HG03066 (cell line): ENCODE results near the gene TTC17.
"Not testable (repeated sequence)": the region's sequence is repeated elsewhere in the genome, so short reads cannot be mapped to it uniquely, and the experiment has no call there.

Experiments used
- ATAC-seq: cut with Tn5 transposase; IDR thresholded peaks from one replicate; pipeline ENCODE4 v1.9.1; 2021; ENCODE audit warnings: low read depth; ENCODE audit not compliant: unreplicated experiment

TTC17 gene

DNA sequence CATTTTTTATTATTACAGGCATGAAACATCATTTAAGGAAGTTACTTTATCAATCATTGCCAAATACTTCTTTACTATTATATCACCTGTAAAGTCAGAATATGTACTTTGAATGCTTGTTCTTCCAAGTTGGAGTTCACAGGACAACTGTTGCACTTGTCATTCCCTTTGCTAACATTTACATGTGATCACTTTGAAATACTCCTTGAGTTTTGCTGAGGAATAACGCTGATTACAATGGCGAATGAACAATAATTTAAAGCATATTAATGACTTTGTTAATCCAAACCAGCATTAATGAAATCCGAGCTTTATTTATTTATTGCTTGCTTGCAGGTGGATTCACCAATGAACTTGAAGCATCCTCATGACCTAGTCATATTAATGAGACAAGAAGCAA, 20.2 kb downstream of the TTC17 start:
- no peak for ATAC-seq

DNA sequence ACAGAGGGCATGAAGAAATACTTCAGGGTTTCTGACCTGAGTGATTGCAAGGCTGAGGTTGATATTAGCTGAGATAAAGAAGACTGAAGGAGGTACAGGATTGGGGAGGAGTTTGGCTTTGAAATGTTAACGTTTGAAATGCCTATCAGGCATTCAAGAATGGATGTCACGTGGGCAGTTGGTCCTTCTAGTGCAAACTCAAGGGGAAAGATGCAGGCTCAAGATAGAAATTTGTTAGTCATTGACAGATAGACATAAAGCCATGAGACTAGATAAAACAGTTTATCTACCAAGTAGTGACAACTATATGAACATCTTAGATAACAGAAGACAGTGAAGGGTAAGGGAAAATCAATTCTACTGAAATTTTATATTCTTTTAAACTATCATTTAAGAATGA, 23.1 kb downstream of the TTC17 start:
- no peak for ATAC-seq

DNA sequence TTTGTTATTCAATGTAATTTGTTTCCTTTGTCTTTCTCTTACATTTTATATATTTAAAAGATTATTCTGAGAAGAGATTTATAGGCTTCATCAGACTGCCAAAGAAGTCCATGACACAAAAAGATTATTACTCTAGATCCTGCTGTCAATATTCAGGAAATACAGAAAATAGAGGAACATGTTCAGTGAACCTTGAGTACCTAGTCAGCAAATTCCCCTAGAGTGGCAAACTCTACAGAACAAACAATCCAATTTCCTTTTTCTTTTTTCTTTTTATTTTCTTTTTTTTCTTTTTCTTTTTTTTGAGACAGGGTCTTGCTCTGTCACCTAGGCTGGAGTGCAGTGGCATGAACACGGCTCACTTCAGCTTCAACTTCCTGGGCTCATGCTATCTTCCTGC, 23.9 kb downstream of the TTC17 start:
- ATAC-seq = no peak

DNA sequence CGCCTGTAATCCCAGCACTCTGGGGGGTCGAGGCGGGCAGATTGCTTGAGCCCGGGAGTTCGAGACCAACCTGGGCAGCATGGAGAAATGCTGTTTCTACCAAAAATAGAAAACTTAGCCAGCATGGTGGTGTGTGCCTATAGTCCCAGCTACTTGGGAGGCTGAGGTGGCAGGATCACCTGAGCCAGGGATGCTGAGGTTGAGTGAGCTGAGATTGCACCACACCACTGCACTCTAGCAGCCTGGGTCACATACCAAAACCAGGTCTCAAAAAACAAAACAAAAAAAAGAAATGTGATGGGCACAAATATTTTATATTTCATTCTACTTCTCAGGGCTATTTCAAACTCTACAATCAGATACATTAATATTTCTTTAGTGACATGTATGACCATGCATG, 25.7 kb downstream of the TTC17 start:
- no peak for ATAC-seq

DNA sequence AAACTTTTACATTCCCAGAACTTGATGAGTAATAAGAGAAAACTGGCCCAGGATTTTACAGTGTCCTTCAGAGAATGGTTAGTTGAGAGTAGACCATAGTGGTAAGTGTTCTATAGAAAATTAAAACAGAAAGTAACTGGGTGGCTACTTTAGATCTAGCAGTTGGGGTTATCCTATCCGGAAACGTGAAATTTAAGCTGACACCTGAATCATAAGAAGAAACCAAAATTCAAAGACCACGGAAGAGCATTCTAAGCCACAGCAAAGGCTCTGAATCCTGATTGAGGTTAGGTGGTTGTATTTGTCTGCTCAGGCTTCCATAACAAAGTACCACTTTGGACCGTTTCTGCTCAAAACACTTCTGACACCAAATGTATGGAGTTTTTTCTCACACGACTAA, 34.0 kb downstream of the TTC17 start:
- ATAC-seq = no peak

DNA sequence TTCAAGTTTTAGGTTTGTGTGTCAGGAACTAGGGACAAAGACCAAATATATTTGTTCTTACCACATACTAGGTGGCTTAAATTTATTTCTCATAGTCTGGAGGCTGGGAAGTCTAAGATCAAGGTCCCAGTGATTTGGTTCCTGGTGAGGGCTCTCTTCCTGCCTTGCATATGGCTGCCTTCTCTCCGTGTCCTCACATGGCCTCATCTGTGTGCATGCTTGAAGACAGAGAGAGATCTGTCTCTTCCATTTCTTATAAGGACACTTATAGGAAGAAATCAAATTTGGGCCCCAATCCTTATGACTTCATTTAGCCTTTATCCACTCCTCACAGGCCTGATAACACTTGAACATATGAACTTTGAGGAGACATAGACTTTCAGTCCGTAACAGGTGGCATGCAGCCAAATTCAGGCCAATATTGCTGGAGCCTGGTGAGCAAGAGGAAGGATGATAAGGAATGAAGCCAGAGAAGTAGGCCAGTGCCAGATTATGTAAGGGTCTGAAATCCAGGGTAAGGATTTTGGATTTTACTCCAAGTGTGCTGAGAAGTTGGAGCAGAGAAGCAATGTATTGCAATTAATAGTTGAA, 35.1 kb downstream of the TTC17 start:
- ATAC-seq = no peak

DNA sequence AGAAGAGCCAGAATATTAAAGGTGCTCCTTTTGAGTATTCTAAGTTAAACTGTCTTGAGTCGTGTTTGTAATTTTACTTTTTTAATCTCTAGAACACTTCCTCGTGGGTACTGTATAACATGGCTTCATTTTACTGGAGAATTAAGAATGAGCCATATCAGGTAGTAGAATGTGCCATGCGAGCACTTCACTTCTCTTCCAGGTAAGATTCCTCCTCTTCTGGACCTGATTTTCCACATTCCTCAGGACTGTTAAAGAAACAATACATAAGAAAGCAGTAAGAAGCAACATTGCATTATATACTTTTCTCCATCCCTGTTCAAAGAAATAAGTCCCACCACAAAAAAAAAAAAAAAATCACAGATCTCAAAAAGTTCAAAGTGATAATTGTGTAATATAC, 37.9 kb downstream of the TTC17 start:
- no peak for ATAC-seq

DNA sequence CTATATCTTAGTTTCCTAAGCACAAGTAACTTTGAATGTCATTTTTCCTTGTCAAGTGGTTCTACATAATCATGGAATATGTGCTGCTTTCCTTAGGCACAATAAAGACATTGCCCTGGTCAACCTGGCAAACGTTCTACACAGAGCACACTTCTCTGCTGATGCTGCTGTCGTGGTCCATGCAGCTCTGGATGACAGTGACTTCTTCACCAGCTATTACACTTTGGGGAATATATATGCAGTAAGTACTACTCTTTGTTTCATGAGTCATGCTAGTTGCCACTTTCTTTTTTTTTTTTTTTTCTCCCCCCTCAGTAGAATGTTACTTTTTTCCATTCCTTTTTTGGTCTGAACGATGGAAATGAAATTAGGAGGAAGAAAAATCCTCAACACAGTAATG, 38.5 kb downstream of the TTC17 start:
- no peak for ATAC-seq

DNA sequence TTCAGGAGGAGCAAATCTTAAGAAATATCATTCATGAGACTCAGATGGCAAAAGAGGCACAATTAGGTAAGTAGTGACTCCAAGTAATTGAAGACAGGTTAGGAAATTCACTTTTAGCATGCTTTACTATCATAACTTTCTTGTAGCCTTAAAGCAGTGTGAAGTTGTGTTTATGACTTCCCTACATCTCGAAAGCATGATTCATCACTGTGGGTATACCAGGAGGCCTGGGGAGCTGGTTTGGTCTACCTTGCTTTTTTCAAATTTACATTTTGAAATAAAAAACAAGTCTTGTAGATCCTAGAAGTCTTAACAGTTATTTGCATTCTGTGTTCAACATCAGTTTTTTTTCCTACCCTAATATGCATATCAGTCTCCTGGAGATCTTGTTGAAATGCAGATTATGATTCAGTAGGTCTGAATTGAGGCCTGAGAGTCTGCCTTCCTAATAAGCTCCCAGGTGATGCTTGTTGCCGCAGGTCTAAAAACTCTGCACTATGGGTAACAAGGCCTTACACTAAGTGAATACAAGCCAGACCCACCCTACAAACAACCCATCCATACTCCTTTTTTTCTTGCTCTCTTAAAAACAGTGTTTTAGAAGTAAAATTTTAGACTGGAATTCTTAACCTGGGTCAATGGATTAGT, 41.4 kb downstream of the TTC17 start:
- ATAC-seq = no peak

DNA sequence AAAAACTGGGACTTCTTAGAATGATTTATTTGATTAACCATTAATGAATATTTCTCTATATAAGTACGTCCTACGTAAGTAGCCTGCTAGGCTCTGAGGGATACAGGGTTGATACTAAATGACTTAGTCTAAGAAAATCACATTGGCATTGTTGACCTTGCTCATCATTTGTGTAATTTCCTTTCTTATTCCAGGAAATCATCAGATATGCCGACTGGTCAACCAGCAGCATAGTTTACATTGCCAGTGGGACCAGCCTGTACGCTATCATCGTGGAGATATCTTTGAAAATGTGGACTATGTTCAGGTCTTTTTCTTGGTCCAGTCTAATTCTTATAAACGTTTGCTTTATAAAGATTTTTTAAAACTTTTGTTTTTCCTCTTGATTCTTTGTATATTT, 42.5 kb downstream of the TTC17 start:
- no peak for ATAC-seq

DNA sequence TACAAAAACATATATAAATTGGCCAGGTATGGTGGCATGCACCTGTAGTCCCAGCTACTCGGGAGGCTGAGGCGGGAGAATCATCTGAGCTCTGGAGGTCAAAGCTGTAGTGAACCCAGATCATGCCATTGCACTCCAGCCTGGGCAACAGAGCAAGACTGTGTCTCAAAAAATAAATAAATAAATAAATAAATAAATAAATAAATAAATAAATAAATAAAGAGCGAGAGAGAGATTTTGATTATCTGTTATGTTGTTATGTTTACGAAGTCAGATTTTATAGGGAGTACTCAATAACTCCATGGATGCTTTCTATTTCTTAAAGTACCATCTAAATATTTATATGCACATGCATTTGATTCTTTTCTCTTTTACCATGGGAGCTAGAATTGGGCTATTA, 43.1 kb downstream of the TTC17 start:
- ATAC-seq = not testable (repeated sequence)

DNA sequence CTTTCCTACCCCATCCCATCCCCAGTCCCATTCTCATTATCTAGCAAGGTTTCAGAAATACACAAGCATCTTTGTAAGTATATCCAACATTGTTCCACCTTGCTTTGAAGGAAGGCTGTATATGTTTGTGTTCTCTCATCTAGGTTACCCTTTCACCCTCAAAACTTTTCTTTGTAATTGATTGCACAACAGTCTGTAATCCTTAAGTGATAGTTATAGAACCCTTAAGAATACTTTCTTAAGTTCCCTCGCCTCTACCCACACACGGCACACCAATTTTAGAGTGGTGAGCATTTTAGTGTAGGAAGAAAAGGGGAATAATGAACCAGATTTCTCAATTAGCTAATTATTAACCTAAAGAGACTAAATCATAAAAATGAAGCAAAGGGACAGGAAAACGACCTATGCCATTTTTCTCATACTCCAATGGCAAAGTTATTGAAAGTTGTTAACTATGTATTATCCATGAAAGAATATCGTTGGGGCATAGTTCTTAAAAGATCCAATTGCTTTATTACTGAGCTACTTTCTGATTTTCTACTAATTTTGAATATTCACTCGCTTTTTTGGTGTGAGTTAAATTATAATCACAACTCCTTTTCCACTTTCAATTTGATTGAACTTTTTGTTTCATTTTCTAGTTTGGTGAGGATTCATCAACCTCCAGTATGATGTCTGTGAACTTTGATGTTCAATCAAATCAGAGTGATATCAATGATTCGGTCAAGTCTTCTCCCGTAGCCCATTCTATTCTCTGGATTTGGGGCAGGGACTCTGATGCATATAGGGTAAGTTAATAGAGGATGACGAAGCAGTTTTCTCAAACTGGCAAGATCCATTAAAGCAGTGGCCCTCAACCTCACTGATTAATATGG, 44.9 kb downstream of the TTC17 start:
- no peak for ATAC-seq

DNA sequence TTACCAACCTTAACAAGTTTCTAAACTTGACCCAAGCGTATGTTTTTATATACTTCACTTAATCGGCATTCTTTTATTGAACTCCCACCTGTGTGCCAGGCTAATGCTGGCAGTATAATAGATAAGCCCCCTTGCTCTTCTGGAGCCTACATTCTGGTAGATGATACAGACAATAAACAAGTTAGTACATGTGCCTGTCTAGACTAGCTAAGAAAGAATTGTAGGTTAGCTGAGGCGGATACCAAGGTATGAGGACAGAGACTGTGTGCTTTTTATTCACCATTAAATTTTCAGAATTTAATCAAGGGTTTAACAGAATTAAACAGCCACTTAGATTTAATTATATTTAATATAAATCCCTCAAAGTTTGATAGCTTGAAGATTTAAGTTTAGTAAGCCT, 45.7 kb downstream of the TTC17 start:
- ATAC-seq = no peak

DNA sequence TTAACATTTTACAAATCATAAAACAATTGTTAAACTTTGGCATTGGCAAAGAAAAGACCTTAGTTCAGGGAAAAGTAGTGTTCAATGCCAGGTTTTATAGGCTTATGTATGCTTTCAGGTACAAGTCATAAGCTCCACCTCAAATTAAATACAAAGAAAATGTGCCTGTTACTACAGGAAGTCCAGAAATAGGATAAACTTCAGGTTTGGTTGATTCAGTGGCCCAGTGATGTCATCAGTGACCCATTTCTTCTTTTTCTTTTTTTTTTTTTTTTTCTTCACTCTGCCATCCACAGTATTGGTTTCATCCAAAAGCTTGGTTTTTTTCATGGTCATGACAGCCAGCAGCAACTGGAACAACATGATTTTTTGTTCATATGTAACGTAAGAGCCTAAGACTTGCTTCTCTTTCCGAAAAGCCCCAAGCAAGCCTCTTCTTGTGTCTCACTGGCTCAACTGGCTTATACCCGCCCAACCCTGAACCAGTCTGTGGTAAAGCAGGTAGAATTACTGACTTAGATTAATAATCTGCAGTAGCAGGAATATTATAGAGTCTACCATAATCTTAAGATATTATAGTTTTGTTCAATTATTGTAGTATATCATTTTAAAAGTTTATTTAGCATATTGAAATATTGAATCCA, 46.2 kb downstream of the TTC17 start:
- ATAC-seq = no peak

DNA sequence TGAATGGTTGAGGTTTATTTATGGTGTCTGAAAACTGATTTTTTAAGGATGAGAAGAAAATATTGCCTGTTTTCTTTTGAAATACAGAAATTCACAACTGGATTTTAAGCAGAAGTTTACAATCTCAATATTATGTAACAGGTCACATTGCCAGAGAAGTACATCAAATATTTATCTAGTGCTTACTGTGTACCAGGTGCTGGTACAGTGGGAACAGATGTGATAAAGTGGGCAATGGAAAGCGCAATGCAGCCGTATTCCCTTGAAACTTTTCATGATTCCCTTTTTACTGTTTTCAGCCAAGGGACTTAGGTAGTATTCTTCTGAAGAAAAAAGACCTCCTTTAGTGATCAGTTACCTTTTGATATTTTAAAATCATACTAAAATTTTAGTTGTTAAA, 49.6 kb downstream of the TTC17 start:
- ATAC-seq = no peak

DNA sequence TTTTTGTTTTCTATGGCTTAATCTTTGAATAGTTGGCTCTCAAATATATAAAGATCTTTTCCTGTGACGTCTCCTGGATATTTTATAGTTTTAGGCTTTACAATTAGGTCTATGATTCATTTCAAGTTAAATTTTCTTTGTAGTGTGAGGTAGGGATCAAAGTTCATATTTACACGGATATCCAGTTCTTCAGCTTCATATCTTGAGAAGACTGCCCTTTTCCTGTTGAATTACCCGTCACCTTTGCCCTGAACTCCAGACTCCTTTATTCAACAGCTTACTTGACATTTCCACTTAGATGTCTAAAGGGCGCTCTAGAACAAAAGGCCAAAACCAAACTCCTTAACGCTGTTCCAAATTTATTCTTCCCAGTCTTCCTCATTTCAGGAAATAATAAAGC, 51.7 kb downstream of the TTC17 start:
- no peak for ATAC-seq

DNA sequence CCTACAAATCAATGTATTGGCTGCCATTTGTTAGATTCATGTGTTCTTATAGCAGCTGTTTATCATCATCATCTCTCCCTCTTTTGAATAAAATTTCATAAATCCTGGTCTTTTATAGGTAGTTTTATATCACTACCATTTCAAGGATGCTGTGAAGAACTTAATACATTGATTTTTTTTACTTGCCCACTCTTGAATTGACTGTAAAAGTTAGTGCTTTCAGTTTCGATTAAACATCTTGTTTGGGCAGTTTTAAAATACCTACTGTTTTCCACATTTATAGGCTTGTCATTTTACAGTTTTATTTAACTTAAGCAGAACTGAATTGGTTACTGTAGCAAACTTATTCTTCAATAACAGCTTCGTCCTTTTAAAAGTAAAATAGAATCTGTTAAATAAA, 59.5 kb downstream of the TTC17 start:
- no peak for ATAC-seq

DNA sequence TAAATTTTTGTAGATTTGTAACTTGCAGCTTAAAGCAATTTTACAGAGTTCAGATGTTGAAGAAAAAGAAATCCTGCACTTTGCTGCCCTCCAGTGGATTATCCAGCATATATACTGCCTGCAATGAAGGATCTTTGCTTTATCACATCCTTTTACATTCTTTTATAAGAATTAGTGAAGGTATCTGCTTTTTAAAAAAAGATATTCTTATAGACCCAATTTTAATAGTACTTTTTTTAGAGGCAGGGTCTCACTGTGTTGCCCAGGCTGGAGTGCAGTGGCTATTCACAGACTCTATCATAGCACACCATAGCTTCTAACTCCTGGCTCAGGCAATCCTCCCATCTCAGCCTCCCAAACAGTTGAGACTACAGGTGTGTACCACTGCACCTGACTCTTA, 60.7 kb downstream of the TTC17 start:
- no peak for ATAC-seq

DNA sequence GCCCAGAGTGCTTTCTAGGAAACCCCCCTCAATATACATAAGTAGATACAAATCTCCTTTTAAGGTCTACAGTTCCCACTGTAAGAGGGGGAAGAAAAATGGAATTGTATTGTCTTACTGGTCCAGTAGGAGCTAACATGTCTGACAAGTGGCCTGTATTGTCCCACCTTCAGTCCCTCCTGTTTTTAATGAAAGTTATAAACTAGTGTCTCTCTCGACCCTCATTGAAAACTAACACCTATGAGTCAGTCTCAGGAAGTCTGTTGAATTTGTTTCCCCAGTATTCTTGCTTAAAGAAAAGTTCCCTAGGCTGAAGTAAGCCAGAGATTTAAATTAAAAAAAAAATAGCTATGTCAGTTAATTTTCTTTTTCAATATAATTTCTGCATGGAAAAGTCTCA, 69.3 kb downstream of the TTC17 start:
- no peak for ATAC-seq

DNA sequence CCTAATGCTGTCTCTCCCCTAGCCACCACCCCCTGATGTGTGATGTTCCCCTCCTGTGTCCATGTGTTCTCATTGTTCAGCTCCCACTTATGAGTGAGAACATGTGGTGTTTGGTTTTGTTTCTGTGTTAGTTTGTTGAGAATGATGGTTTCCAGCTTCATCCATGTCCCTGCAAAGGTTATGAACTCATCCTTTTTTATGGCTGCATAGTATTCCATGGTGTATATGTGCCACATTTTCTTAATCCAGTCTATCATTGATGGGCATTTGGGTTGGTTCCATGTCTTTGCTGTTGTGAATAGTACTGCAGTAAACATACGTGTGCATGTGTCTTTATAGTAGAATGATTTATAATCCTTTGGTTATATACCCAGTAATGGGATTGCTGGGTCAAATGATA, 72.2 kb downstream of the TTC17 start:
- ATAC-seq = not testable (repeated sequence)

DNA sequence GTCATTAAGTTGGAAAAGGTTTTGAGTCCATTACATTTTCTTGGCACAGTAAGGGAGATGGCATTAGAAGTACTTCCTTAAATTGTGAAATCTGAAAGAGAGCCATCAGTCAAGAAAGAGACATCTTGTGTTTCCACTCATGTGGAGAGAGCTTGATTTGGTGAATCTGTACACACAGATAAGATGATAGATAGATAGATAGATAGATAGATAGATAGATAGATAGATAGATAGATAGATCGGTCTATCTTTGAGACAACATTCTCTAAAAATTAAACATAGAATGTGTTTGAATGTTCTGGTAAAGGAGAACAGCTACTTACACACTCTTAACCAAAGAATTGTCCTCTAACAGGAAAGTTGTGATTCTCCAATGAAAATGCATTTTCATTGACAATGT, 76.2 kb downstream of the TTC17 start:
- ATAC-seq = no peak
